Duodenal mucosa (tissue), 2 donors: ENCODE measurements around the gene GLCCI1.

ENCODE experiments used
- H3K27ac ChIP-seq: one replicate; pipeline ENCODE4 v1.7.0; 2013; ENCODE audit warnings: low read depth, low read length
- H3K27me3 ChIP-seq, 2 donors: one replicate each; pipeline ENCODE4 v1.7.0; 2013; ENCODE audit warnings: low read length in 2 of 2, control low read depth in 1 of 2; ENCODE audit not compliant: insufficient read depth in 2 of 2, control insufficient read depth in 1 of 2
- H3K36me3 ChIP-seq, 2 donors: one replicate each; pipeline ENCODE4 v1.7.0; 2013; ENCODE audit warnings: low read length in 2 of 2, control low read depth in 1 of 2; ENCODE audit not compliant: insufficient read depth in 2 of 2, control insufficient read depth in 1 of 2
- H3K4me1 ChIP-seq, 2 donors: one replicate each; pipeline ENCODE4 v1.7.0; 2013; ENCODE audit warnings: low read length in 2 of 2, control low read depth in 1 of 2; ENCODE audit not compliant: insufficient read depth in 2 of 2, control insufficient read depth in 1 of 2
- H3K4me3 ChIP-seq, 2 donors: one replicate each; pipeline ENCODE4 v1.7.0; 2013; ENCODE audit warnings: low read length in 2 of 2, low read depth in 1 of 2
- H3K9ac ChIP-seq, 2 donors: one replicate each; pipeline ENCODE4 v1.7.0; 2013; ENCODE audit warnings: low read length in 2 of 2, low read depth in 1 of 2
- H3K9me3 ChIP-seq, 2 donors: one replicate each; pipeline ENCODE4 v1.7.0; 2013; ENCODE audit warnings: low read length in 2 of 2, control low read depth in 1 of 2; ENCODE audit not compliant: control insufficient read depth in 1 of 2

Gene GLCCI1

GRCh38 chr7:8005279-8005678 is 36.7 kb downstream of the GLCCI1 start:
- Histone ChIP-seq H3K4me3 (no peak overlapping the region), H3K36me3 (no peaks in the 10 kb centered on the region), H3K27ac (no peak overlapping the region)

DNA sequence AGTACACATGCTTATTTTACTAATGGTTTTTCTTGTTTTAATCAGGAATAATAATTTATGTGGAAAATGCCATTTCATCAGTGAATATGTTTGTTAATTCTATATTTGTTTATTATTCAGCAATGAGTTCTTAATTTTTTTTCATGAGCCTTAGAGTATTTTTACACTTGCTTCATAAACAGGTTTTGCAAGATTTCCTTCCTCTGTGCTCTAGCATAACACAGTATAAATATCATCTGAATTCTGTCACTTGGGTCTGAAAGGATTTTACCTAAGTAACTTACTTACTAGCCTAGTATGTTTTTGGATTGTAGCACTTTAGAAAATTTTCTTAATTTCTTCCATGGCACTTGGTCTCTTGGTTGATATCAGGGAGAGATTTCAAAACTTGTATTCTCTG is 45.8 kb downstream of the GLCCI1 start:
- Histone ChIP-seq H3K36me3 (no peaks in the 10 kb centered on the region), H3K9me3 (no peaks in the 10 kb centered on the region), H3K4me3 (no peak overlapping the region), H3K4me1 (no peaks in the 10 kb centered on the region), H3K27ac (no peak overlapping the region), H3K9ac (no peak overlapping the region), H3K27me3 (no peaks in the 10 kb centered on the region)

More at GRCh38 chr7:8005279-8005678, 36.7 kb downstream of the GLCCI1 start:
- Histone ChIP-seq H3K9ac (no peak overlapping the region), H3K9me3 (peaks cover 0 to 5% of the 10 kb centered on the region in 2 donors), H3K4me1 (no peaks in the 10 kb centered on the region), H3K27me3 (no peaks in the 10 kb centered on the region)

GRCh38 chr7:8015100-8015745 is 46.6 kb downstream of the GLCCI1 start:
- Histone ChIP-seq H3K9me3 (no peaks in the 10 kb centered on the region), H3K27ac (no peak overlapping the region), H3K9ac (no peak overlapping the region), H3K4me1 (no peaks in the 10 kb centered on the region), H3K27me3 (no peaks in the 10 kb centered on the region), H3K4me3 (no peak overlapping the region), H3K36me3 (no peaks in the 10 kb centered on the region)

DNA sequence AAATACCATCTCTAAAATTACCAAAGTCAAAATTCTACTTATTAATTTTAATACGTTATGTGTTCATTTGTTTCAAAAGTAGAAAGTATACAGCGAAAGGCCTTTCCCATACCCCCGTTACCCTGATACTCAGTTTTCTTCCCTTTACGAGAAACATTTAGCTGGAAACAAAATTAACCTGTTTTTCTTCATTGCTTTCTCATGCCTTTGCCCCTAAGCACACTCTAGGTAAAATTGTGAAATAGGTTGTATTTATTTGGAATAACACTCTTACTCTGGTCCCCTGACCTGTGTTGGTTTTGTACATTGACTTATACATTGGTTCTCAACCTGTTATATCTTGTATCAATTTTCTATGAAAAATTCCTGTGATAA is 47.1 kb downstream of the GLCCI1 start:
- no peaks in the 10 kb centered on the region for H3K9me3 ChIP-seq
- no peak overlapping the region for H3K27ac ChIP-seq
- H3K4me3 ChIP-seq: no peak overlapping the region
- H3K4me1 ChIP-seq: no peaks in the 10 kb centered on the region
- H3K9ac ChIP-seq: no peak overlapping the region
- no peaks in the 10 kb centered on the region for H3K36me3 ChIP-seq
- no peaks in the 10 kb centered on the region for H3K27me3 ChIP-seq

GRCh38 chr7:8017423-8017822 is 48.8 kb downstream of the GLCCI1 start:
- no peak overlapping the region for H3K4me3 ChIP-seq

DNA sequence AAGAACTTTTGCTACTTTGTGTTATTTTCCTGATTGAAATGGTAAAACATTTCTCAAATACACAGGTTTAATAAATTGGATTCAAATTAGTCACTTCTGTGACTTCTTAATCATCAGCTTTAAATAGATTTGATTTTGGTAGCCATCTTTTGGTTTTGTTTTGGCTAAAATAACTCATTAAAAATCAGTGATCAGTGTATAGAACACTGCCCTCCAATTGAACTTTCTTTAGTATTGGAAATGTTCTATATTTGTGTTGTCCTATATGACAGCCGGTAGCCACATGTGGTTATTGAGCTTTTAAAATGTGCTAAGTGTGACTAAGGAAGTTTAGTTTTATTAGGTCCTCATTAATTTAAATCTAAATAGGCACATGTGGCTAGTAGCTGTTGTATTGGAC is 50.4 kb downstream of the GLCCI1 start:
- no peak overlapping the region for H3K9ac ChIP-seq
- H3K4me3 ChIP-seq: no peak overlapping the region
- peaks cover 0 to 5% of the 10 kb centered on the region in 2 donors for H3K36me3 ChIP-seq
- no peaks in the 10 kb centered on the region for H3K27me3 ChIP-seq
- no peaks in the 10 kb centered on the region for H3K9me3 ChIP-seq
- H3K4me1 ChIP-seq: no peaks in the 10 kb centered on the region
- no peak overlapping the region for H3K27ac ChIP-seq

More at GRCh38 chr7:8017423-8017822, 48.8 kb downstream of the GLCCI1 start:
- H3K27me3 ChIP-seq: no peaks in the 10 kb centered on the region
- no peaks in the 10 kb centered on the region for H3K4me1 ChIP-seq
- H3K36me3 ChIP-seq: peaks cover 0 to under 1% of the 10 kb centered on the region in 2 donors
- H3K9me3 ChIP-seq: no peaks in the 10 kb centered on the region
- no peak overlapping the region for H3K27ac ChIP-seq
- no peak overlapping the region for H3K9ac ChIP-seq

GRCh38 chr7:8022628-8023027 is 54.0 kb downstream of the GLCCI1 start:
- Histone ChIP-seq H3K4me3 (no peak overlapping the region), H3K27ac (no peak overlapping the region), H3K27me3 (no peaks in the 10 kb centered on the region), H3K36me3 (peaks cover 8 to 16% of the 10 kb centered on the region in 2 donors), H3K9ac (no peak overlapping the region), H3K9me3 (peaks cover 0 to 8% of the 10 kb centered on the region in 2 donors), H3K4me1 (no peaks in the 10 kb centered on the region)

GRCh38 chr7:8035192-8035591 is 66.6 kb downstream of the GLCCI1 start:
- H3K27me3 ChIP-seq: no peaks in the 10 kb centered on the region
- H3K4me3 ChIP-seq: no peak overlapping the region
- no peaks in the 10 kb centered on the region for H3K4me1 ChIP-seq
- H3K9me3 ChIP-seq: no peaks in the 10 kb centered on the region
- no peak overlapping the region for H3K27ac ChIP-seq
- H3K9ac ChIP-seq: no peak overlapping the region
- H3K36me3 ChIP-seq: no peaks in the 10 kb centered on the region

DNA sequence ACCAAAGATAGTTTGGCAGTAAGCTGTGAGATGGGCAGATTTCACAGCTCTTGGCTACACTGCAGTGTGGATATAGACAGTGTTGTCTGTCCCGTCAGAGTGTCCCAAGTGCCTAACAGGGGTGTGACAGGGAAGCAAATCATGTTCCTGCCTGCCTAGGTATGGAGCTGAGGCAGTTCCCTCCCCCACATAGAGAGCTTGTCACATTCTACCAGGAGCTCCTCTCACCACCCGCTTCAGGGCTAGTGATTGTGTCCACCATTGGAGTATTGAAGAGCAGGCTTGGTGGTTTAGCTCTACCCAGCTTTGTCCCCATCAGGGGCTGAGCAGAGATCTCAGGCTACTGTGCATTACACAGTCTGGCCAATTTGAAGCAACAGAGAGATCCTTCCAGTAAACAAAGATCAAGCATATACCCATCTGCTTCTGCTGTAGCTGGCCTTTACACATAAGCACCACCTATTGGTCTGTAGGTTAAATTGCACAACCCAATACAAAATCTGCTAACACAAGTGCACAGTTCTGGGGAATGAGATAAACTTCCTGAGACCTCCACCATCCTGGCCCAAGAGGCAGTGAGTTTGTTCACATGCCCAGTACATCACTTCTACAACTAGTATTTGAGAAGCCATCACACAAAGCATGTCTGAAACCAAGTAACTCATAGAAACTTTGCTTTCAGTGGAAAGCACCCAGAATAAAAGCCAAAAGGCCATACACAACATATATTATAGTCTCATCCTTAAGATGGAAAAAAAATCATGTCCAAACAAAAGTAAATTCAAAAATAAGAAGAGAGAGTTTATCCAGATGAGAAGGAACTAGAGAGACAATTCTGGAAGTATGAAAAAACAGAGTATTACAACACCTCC is 67.3 kb downstream of the GLCCI1 start:
- Histone ChIP-seq H3K4me3 (no peak overlapping the region), H3K9me3 (no peaks in the 10 kb centered on the region)

GRCh38 chr7:8037151-8037550 is 68.6 kb downstream of the GLCCI1 start:
- Histone ChIP-seq H3K27ac (no peak overlapping the region), H3K4me3 (no peak overlapping the region), H3K27me3 (no peaks in the 10 kb centered on the region), H3K9me3 (no peaks in the 10 kb centered on the region), H3K36me3 (no peaks in the 10 kb centered on the region), H3K9ac (no peak overlapping the region), H3K4me1 (no peaks in the 10 kb centered on the region)

More for the DNA sequence above, 67.3 kb downstream of the GLCCI1 start:
- Histone ChIP-seq H3K36me3 (no peaks in the 10 kb centered on the region), H3K27ac (no peak overlapping the region), H3K4me1 (no peaks in the 10 kb centered on the region), H3K9ac (no peak overlapping the region), H3K27me3 (no peaks in the 10 kb centered on the region)
